H1 (cell line): ENCODE results near the gene NR3C1. TPM values are rescaled to one million over a fixed set of nuclear protein-coding genes. Genes with fewer than 3 reads are reported as not detected.

Experiments used
- CTCF ChIA-PET: fragments of 300-600 bp; sonication (Branson Sonifier 250); formaldehyde crosslinking; loops from one replicate; lab custom pipeline; 2021; ENCODE audit not compliant: partially characterized antibody; lab: Charles Lee
- POLR2A ChIA-PET: fragments of 300-600 bp; sonication (Branson Sonifier 250); formaldehyde crosslinking; loops from one replicate; lab custom pipeline; 2021; ENCODE audit warnings: inconsistent platforms; ENCODE audit not compliant: partially characterized antibody; lab: Charles Lee
- DNase-seq, 2 experiments: peaks; one replicate each; pipeline versions ENCODE4 v3.0.0 to v3.0.0-alpha.2; 2010 to 2022; ENCODE audit warnings: low spot score in 2 of 2, low read depth in 1 of 2, mixed read lengths in 1 of 2
- FAIRE-seq: peaks from 2 replicates; lab custom pipeline; 2011; peaks lifted over from hg19 to GRCh38; lab: Jason Lieb, UNC
- H2AFZ ChIP-seq: 2 replicates; pipeline ENCODE4 v1.8.1; 2012; ENCODE audit warnings: low read length, inconsistent platforms
- H2AK5ac ChIP-seq: 2 replicates; pipeline ENCODE4 v1.6.1; 2013; ENCODE audit warnings: low read depth, low read length
- H2BK120ac ChIP-seq: replicated peaks from 2 replicates; pipeline ENCODE3; 2013; ENCODE audit warnings: low read depth, low read length, inconsistent platforms
- H2BK12ac ChIP-seq: 2 replicates; pipeline ENCODE4 v1.6.1; 2013; ENCODE audit warnings: low read depth, low read length
- H2BK15ac ChIP-seq: 2 replicates; pipeline ENCODE4 v1.6.1; 2013; ENCODE audit warnings: low read length
- H2BK20ac ChIP-seq: 2 replicates; pipeline ENCODE4 v1.6.1; 2013; ENCODE audit warnings: low read length
- H2BK5ac ChIP-seq: 2 replicates; pipeline ENCODE4 v1.6.1; 2013; ENCODE audit warnings: low read depth, low read length
- H3K14ac ChIP-seq: 2 replicates; pipeline ENCODE4 v1.6.1; 2013; ENCODE audit warnings: inconsistent platforms; ENCODE audit not compliant: insufficient read length
- H3K18ac ChIP-seq: 2 replicates; pipeline ENCODE4 v1.6.1; 2013; ENCODE audit warnings: low read length; ENCODE audit errors: extremely low read depth
- H3K23ac ChIP-seq: 2 replicates; pipeline ENCODE4 v1.6.1; 2013; ENCODE audit warnings: inconsistent platforms; ENCODE audit not compliant: insufficient read length
- H3K23me2 ChIP-seq: 2 replicates; pipeline ENCODE4 v1.6.1; 2013; ENCODE audit warnings: low read depth, low read length
- H3K27ac ChIP-seq: 2 replicates; pipeline ENCODE4 v1.6.1; 2011; ENCODE audit warnings: low read depth, low read length, inconsistent platforms
- H3K27me3 ChIP-seq, 4 experiments: replicated peaks in 1 of 4; 1 replicate in 1 of 4; 2 replicates in 3 of 4; pipeline versions ENCODE4 v1.6.1 to v1.8.1; 2011 to 2013; ENCODE audit warnings: low read length in 3 of 4, mild to moderate bottlenecking in 3 of 4, inconsistent platforms in 2 of 4, mixed read lengths in 2 of 4, moderate library complexity in 1 of 4; ENCODE audit not compliant: control insufficient read depth in 3 of 4, insufficient read depth in 3 of 4; ENCODE audit errors: extremely low read depth in 1 of 4
- H3K36me3 ChIP-seq, 4 experiments: 2 replicates each; pipeline versions ENCODE4 v1.6.1 to v1.8.1; 2011 to 2013; ENCODE audit warnings: mild to moderate bottlenecking in 4 of 4, low read length in 3 of 4, moderate library complexity in 2 of 4, control low read depth in 1 of 4, inconsistent platforms in 1 of 4; ENCODE audit not compliant: insufficient read depth in 4 of 4, control insufficient read depth in 2 of 4
- H3K4ac ChIP-seq: replicated peaks from 2 replicates; pipeline ENCODE3; 2013; ENCODE audit warnings: low read length, low read depth, mixed read lengths, inconsistent platforms; ENCODE audit not compliant: insufficient read length
- H3K4me1 ChIP-seq, 4 experiments: replicated peaks in 1 of 4; 1 replicate in 1 of 4; 2 replicates in 3 of 4; pipeline versions ENCODE4 v1.6.1 to v1.8.1; 2011 to 2013; ENCODE audit warnings: low read length in 3 of 4, inconsistent platforms in 2 of 4, mixed read lengths in 1 of 4; ENCODE audit not compliant: insufficient read depth in 4 of 4, control insufficient read depth in 3 of 4
- H3K4me2 ChIP-seq, 2 experiments: 2 replicates each; pipeline versions ENCODE4 v1.6.1 to v1.8.1; 2011 to 2013; ENCODE audit warnings: low read depth in 2 of 2, low read length in 2 of 2, control low read depth in 1 of 2, inconsistent platforms in 1 of 2, mild to moderate bottlenecking in 1 of 2; ENCODE audit not compliant: insufficient read depth in 1 of 2
- H3K4me3 ChIP-seq, 4 experiments: fragments of 200-600, 300-600 bp in 1 of 4; sonication (generic), shearing (Covaris generic), sonication (Bioruptor Twin) in 1 of 4; 2 replicates each; pipeline versions ENCODE4 v1.5.1 to v1.8.1; 2011 to 2016; ENCODE audit warnings: low read length in 4 of 4, low read depth in 3 of 4, control low read depth in 2 of 4, inconsistent platforms in 2 of 4, mild to moderate bottlenecking in 2 of 4, mixed read lengths in 1 of 4, moderate library complexity in 1 of 4; ENCODE audit not compliant: insufficient read depth in 2 of 4; ENCODE audit errors: extremely low read depth in 1 of 4
- H3K56ac ChIP-seq: replicated peaks from 2 replicates; pipeline ENCODE3; 2013; ENCODE audit warnings: low read depth, mild to moderate bottlenecking, mixed read lengths, low read length, inconsistent platforms; ENCODE audit not compliant: insufficient read length
- H3K79me1 ChIP-seq: 2 replicates; pipeline ENCODE4 v1.6.1; 2013; ENCODE audit warnings: low read depth, low read length, control low read depth
- H3K79me2 ChIP-seq, 2 experiments: 2 replicates each; pipeline versions ENCODE4 v1.6.1 to v1.8.1; 2012 to 2013; ENCODE audit warnings: low read length in 2 of 2, mild to moderate bottlenecking in 2 of 2, inconsistent platforms in 1 of 2; ENCODE audit not compliant: insufficient read depth in 2 of 2, control insufficient read depth in 1 of 2
- H3K9ac ChIP-seq, 4 experiments: replicated peaks in 1 of 4; 1 replicate in 1 of 4; 2 replicates in 3 of 4; pipeline versions ENCODE4 v1.6.1 to v1.8.1; 2011 to 2013; ENCODE audit warnings: low read depth in 3 of 4, low read length in 3 of 4, control low read depth in 2 of 4, mild to moderate bottlenecking in 2 of 4, moderate library complexity in 2 of 4, inconsistent platforms in 1 of 4; ENCODE audit errors: extremely low read depth in 1 of 4
- H3K9me3 ChIP-seq, 2 experiments: 2 replicates each; pipeline versions ENCODE4 v1.6.1 to v1.8.1; 2012 to 2013; ENCODE audit warnings: mild to moderate bottlenecking in 2 of 2, moderate library complexity in 2 of 2, control low read depth in 1 of 2, inconsistent platforms in 1 of 2, low read depth in 1 of 2, low read length in 1 of 2, mixed read lengths in 1 of 2; ENCODE audit not compliant: insufficient read depth in 2 of 2
- H4K20me1 ChIP-seq, 2 experiments: replicated peaks in 1 of 2; 2 replicates each; pipeline versions ENCODE3 to v1.8.1; 2011 to 2013; ENCODE audit warnings: inconsistent platforms in 2 of 2, low read length in 2 of 2, mild to moderate bottlenecking in 1 of 2; ENCODE audit not compliant: insufficient read depth in 2 of 2, control insufficient read depth in 1 of 2
- H4K5ac ChIP-seq: 2 replicates; pipeline ENCODE4 v1.6.1; 2013; ENCODE audit warnings: low read length, low read depth, mixed read lengths, inconsistent platforms; ENCODE audit not compliant: insufficient read length
- H4K8ac ChIP-seq: 2 replicates; pipeline ENCODE4 v1.8.0; 2013; ENCODE audit warnings: mild to moderate bottlenecking, moderate library complexity, low read length, inconsistent platforms; ENCODE audit not compliant: insufficient read depth; ENCODE audit errors: extremely low read depth
- H4K91ac ChIP-seq: replicated peaks from 2 replicates; pipeline ENCODE3; 2013; ENCODE audit warnings: low read length, mixed read lengths, inconsistent platforms; ENCODE audit not compliant: insufficient read length
- BACH1 ChIP-seq: IDR thresholded peaks from 2 replicates; pipeline ENCODE4 v1.6.1; 2012; ENCODE audit warnings: low read length, improper control_type of control experiment
- BCL11A ChIP-seq, 2 experiments: IDR thresholded peaks; one replicate each; pipeline ENCODE4 v1.6.1; 2011; ENCODE audit warnings: low read depth in 2 of 2, low read length in 2 of 2, mild to moderate bottlenecking in 2 of 2
- CHD2 ChIP-seq: IDR thresholded peaks from 2 replicates; pipeline ENCODE4 v1.6.1; 2012; ENCODE audit warnings: low read length, improper control_type of control experiment
- CREB1 ChIP-seq: IDR thresholded peaks from 2 replicates; pipeline ENCODE4 v1.6.1; 2012; ENCODE audit warnings: inconsistent platforms
- RBBP5 ChIP-seq: IDR thresholded peaks from 2 replicates; pipeline ENCODE4 v1.7.1; 2012; ENCODE audit warnings: low read depth, mild to moderate bottlenecking, inconsistent platforms, low read length, moderate library complexity, borderline replicate concordance
- TBP ChIP-seq: IDR thresholded peaks from 2 replicates; pipeline ENCODE4 v1.6.1; 2011; ENCODE audit warnings: low read depth, low read length, improper control_type of control experiment
- TCF12 ChIP-seq: IDR thresholded peaks from 2 replicates; pipeline ENCODE4 v1.6.1; 2011; ENCODE audit warnings: low read depth, mild to moderate bottlenecking, low read length
- polyA plus RNA-seq, 7 experiments: library from polyadenylated mRNA; depleted of rRNA in 3 of 7; stranded (reverse) in 5 of 7; unstranded in 2 of 7; fragments of >200 nt in 5 of 7; fragments of 200-250 nt in 2 of 7; gene quantifications; 1 replicate in 5 of 7; 2 replicates in 1 of 7; 4 replicates in 1 of 7; pipeline versions ENCODE4 v1.2.1 to v1.2.3, GENCODE V29; 2011 to 2013; ENCODE audit warnings: missing spikeins in 2 of 7, mixed read lengths in 2 of 7
- total RNA-seq: library from RNA; stranded (reverse); fragmentation: NEBNext Ultra II Directional; extraction: Animal tissue kit (Norgen Biotek cat#: 25700); gene quantifications from 2 replicates; pipeline ENCODE4 v1.2.1, GENCODE V29; 2021

NR3C1 gene
- total and polyA plus RNA-seq, 2 of the 8 experiments (the other 6 are each of a cell fraction or from before 2014, with no cell fraction given) = 1.7 to 5.4 TPM

DNA sequence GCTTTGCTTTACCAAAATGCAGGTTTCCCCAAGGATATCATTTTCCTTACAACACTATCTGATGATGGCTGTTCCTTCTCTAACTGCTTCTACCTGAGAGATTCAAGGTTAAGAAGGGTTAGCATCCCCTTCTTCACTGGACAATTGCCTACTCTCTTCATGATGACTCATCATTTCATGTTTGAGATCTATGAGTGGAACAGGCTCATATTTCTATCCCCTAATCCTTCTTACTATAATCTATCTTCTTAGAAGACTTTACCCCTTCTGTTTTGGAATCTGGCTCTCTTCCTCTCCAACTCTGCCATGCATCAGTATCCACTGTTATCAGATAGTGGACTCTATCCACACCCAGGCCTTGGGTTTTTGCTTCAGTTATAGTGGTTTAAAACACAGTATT lies 54.3 kb downstream of the NR3C1 start:
- Histone ChIP-seq H2BK15ac (no peak overlapping the region), H2AFZ (no peak overlapping the region), H3K4me2 (no peak overlapping the region), H3K9ac (no peak overlapping the region), H4K5ac (no peak overlapping the region), H2BK12ac (no peak overlapping the region), H3K23ac (no peak overlapping the region), H3K27me3 (no peaks in the 10 kb centered on the region), H3K79me1 (no peaks in the 10 kb centered on the region), H3K79me2 (no peaks in the 10 kb centered on the region), H3K18ac (no peak overlapping the region), H2BK20ac (no peak overlapping the region), H2BK120ac (no peak overlapping the region), H2AK5ac (no peak overlapping the region), H2BK5ac (no peak overlapping the region), H3K4me1 (no peaks in the 10 kb centered on the region), H4K20me1 (no peaks in the 10 kb centered on the region), H4K8ac (no peak overlapping the region), H3K36me3 (no peaks in the 10 kb centered on the region), H3K14ac (no peak overlapping the region), H3K4ac (no peak overlapping the region), H3K23me2 (no peaks in the 10 kb centered on the region), H3K56ac (no peak overlapping the region), H4K91ac (no peak overlapping the region), H3K27ac (no peak overlapping the region), H3K4me3 (no peak overlapping the region), H3K9me3 (no peaks in the 10 kb centered on the region)
- CTCF ChIA-PET = no interaction called here
- FAIRE-seq = no peak
- DNase-seq = no peak
- POLR2A ChIA-PET = no interaction called here
- TF ChIP-seq TBP (no peak), CREB1 (no peak), BCL11A (IDR thresholded peaks at IDR 0.05; ENCODE audit: low read depth in 2 of 2, low read length in 2 of 2) (no peak), BACH1 (no peak), RBBP5 (no peak), CHD2 (no peak), TCF12 (no peak)
